Thoracic aorta (tissue), 2 donors: ENCODE measurements around the gene GIPC3. TPM values are rescaled to one million over a fixed set of nuclear protein-coding genes. Genes with fewer than 3 reads are reported as not detected.
A peak's percentile ranks its signal among the peaks of the same experiment; 100 is the strongest.

Experiments
- ATAC-seq: fragments of 150-250 bp; one replicate; pipeline ENCODE4 v1.8.0; 2017; ENCODE audit warnings: low read depth; ENCODE audit not compliant: insufficient number of reproducible peaks, low FRiP score
- DNase-seq: peaks from one replicate; pipeline ENCODE4 v3.0.0-alpha.2; 2020; ENCODE audit warnings: low spot score
- H3K27ac ChIP-seq, 2 donors: fragments of 200-600 bp; sonication (generic); 1 replicate in 1 of 2; 2 replicates in 1 of 2; pipeline ENCODE4 v1.5.1; 2016; ENCODE audit warnings: mild to moderate bottlenecking in 2 of 2, moderate library complexity in 2 of 2
- H3K27me3 ChIP-seq: fragments of 200-600 bp; sonication (generic); replicated peaks from 2 replicates; pipeline ENCODE4 v1.6.0; 2016; ENCODE audit warnings: mild to moderate bottlenecking; ENCODE audit not compliant: insufficient read depth
- H3K36me3 ChIP-seq: fragments of 200-600 bp; sonication (generic); one replicate; pipeline ENCODE4 v1.5.1; 2016
- H3K4me1 ChIP-seq, 2 donors: fragments of 200-600 bp; sonication (generic); 1 replicate in 1 of 2; 2 replicates in 1 of 2; pipeline versions ENCODE4 v1.5.1 to v1.6.0; 2016; ENCODE audit warnings: low read depth in 2 of 2, mild to moderate bottlenecking in 1 of 2; ENCODE audit not compliant: control insufficient read depth in 1 of 2
- H3K4me3 ChIP-seq: fragments of 200-600 bp; sonication (generic); 2 replicates; pipeline ENCODE4 v1.5.1; 2016; ENCODE audit warnings: mild to moderate bottlenecking
- H3K9me3 ChIP-seq: fragments of 200-600 bp; sonication (generic); 2 replicates; pipeline ENCODE4 v1.5.1; 2016
- CTCF ChIP-seq: fragments of 200-600 bp; sonication (generic); IDR thresholded peaks from one replicate; pipeline ENCODE4 v1.5.1; 2019; ENCODE audit warnings: antibody characterized with exemption
- total RNA-seq, 2 donors: library from RNA; depleted of rRNA; stranded (reverse); fragments of >200 nt; gene quantifications; one replicate each; pipeline versions ENCODE4 v1.1.0 to v1.2.3, GENCODE V29; 2016

The GIPC3 gene
- total RNA-seq, 2 donors from 2014 or later = 1.1 to 1.6 TPM

- ATAC-seq = no peak
- no peak overlapping the region for H3K4me3 ChIP-seq
- DNase-seq = no peak
- no peak overlapping the region for H3K27ac ChIP-seq
- H3K9me3 ChIP-seq = no peaks in the 10 kb centered on the region
- H3K27me3 ChIP-seq = no peaks in the 10 kb centered on the region
- peaks cover 12 to 21% of the 10 kb centered on the region in 2 donors for H3K4me1 ChIP-seq
- no peaks in the 10 kb centered on the region for H3K36me3 ChIP-seq
- TF ChIP-seq CTCF = no peak
Measured at GRCh38 chr19:3551792-3552095, 33.5 kb upstream of the GIPC3 start.

GRCh38 chr19:3554254-3555083 is 30.8 kb upstream of the GIPC3 start:
- Histone ChIP-seq H3K4me1 (peaks cover 16 to 25% of the 10 kb centered on the region in 2 donors), H3K27ac (no peak overlapping the region), H3K36me3 (no peaks in the 10 kb centered on the region), H3K9me3 (no peaks in the 10 kb centered on the region), H3K4me3 (peak overlapping the region; percentile 9), H3K27me3 (no peaks in the 10 kb centered on the region)
- ATAC-seq (no peak), DNase-seq (no peak)
- no peak for TF ChIP-seq CTCF

GRCh38 chr19:3555653-3556422 is 29.4 kb upstream of the GIPC3 start:
- H3K4me1 ChIP-seq = peaks cover 16 to 25% of the 10 kb centered on the region in 2 donors

GRCh38 chr19:3556423-3556977 is 28.8 kb upstream of the GIPC3 start:
- Histone ChIP-seq H3K27ac (no peak overlapping the region), H3K9me3 (no peaks in the 10 kb centered on the region), H3K4me3 (peak overlapping the region; percentile 80), H3K4me1 (peaks cover 16 to 25% of the 10 kb centered on the region in 2 donors), H3K36me3 (no peaks in the 10 kb centered on the region), H3K27me3 (no peaks in the 10 kb centered on the region)
- DNase-seq (no peak), ATAC-seq (no peak)
- no peak for TF ChIP-seq CTCF

More at GRCh38 chr19:3555653-3556422, 29.4 kb upstream of the GIPC3 start:
- Histone ChIP-seq H3K36me3 (no peaks in the 10 kb centered on the region), H3K27ac (no peak overlapping the region), H3K9me3 (no peaks in the 10 kb centered on the region), H3K27me3 (no peaks in the 10 kb centered on the region), H3K4me3 (peak overlapping the region; percentile 80)
- DNase-seq = no peak
- no peak for ATAC-seq
- TF ChIP-seq CTCF = no peak

GRCh38 chr19:3556978-3557460 is 28.3 kb upstream of the GIPC3 start:
- Histone ChIP-seq H3K36me3 (no peaks in the 10 kb centered on the region), H3K27me3 (no peaks in the 10 kb centered on the region), H3K4me1 (peaks cover 16 to 25% of the 10 kb centered on the region in 2 donors), H3K4me3 (peak overlapping the region; percentile 80), H3K27ac (peak overlapping the region in 1 of 2 donors; percentile 46), H3K9me3 (no peaks in the 10 kb centered on the region)
- ATAC-seq (no peak), DNase-seq (no peak)
- no peak for TF ChIP-seq CTCF
